IMR-90 (cell line): Measurements from ENCODE around the gene DBH. TPM values are rescaled to one million over a fixed set of nuclear protein-coding genes. Genes with fewer than 3 reads are reported as not detected.

Experiments used
- ATAC-seq: fragments of 200-7000 bp; cut with Tn5 transposase; 2 replicates; pipeline ENCODE4 v1.9.1; 2020; ENCODE audit warnings: low read depth, mild to moderate bottlenecking, moderate library complexity
- BruUV-seq: library from RNA; stranded (reverse); fragments of 400-500 nt; replicated peaks from 2 replicates; lab custom pipeline; 2021; lab: Mats Ljungman, UMichigan
- CTCF ChIA-PET: fragments of 300-600 bp; formaldehyde crosslinking; extraction: SDS; loops from one replicate; lab custom pipeline; 2021; ENCODE audit warnings: antibody characterized with exemption; lab: Yijun Ruan, JAX
- POLR2A ChIA-PET: fragments of 300-600 bp; sonication (Branson Sonifier 250); formaldehyde crosslinking; loops from one replicate; lab custom pipeline; 2022; ENCODE audit warnings: antibody characterized with exemption; ENCODE audit not compliant: unreplicated experiment; lab: Charles Lee
- DNase-seq: peaks from one replicate; pipeline ENCODE4 v3.0.0; 2013
- H2AFZ ChIP-seq: replicated peaks from 2 replicates; pipeline ENCODE3; 2013; ENCODE audit warnings: low read length, mild to moderate bottlenecking; ENCODE audit not compliant: poor library complexity
- H2AK5ac ChIP-seq: 2 replicates; pipeline ENCODE4 v1.6.1; 2013; ENCODE audit warnings: low read depth, low read length, inconsistent platforms
- H2AK9ac ChIP-seq: replicated peaks from 2 replicates; pipeline ENCODE3; 2013; ENCODE audit warnings: mild to moderate bottlenecking, low read depth, low read length, moderate library complexity; ENCODE audit not compliant: poor library complexity
- H2BK120ac ChIP-seq: 2 replicates; pipeline ENCODE4 v1.6.1; 2013; ENCODE audit warnings: low read depth, low read length, inconsistent platforms
- H2BK15ac ChIP-seq: 3 replicates; pipeline ENCODE4 v1.6.1; 2013; ENCODE audit warnings: low read depth, low read length, inconsistent platforms
- H2BK20ac ChIP-seq: 2 replicates; pipeline ENCODE4 v1.6.1; 2013; ENCODE audit warnings: low read depth, mild to moderate bottlenecking, inconsistent platforms, low read length, moderate library complexity
- H2BK5ac ChIP-seq: 2 replicates; pipeline ENCODE4 v1.6.1; 2013; ENCODE audit warnings: mild to moderate bottlenecking, low read depth, low read length, inconsistent platforms; ENCODE audit not compliant: poor library complexity, severe bottlenecking
- H3K14ac ChIP-seq: replicated peaks from 2 replicates; pipeline ENCODE4 v1.6.1; 2013; ENCODE audit warnings: low read depth, low read length, inconsistent platforms
- H3K18ac ChIP-seq: 2 replicates; pipeline ENCODE4 v1.6.1; 2013; ENCODE audit warnings: low read depth, low read length, control low read depth
- H3K23ac ChIP-seq: 2 replicates; pipeline ENCODE4 v1.6.1; 2013; ENCODE audit warnings: low read depth, low read length, inconsistent platforms
- H3K27ac ChIP-seq: 2 replicates; pipeline ENCODE4 v1.5.1; 2013; ENCODE audit warnings: mild to moderate bottlenecking, control low read depth, low read length; ENCODE audit not compliant: insufficient read depth
- H3K27me3 ChIP-seq: 2 replicates; pipeline ENCODE4 v1.6.1; 2013; ENCODE audit warnings: low read length; ENCODE audit not compliant: control insufficient read depth, insufficient read depth
- H3K36me3 ChIP-seq: 2 replicates; pipeline ENCODE4 v1.6.1; 2013; ENCODE audit warnings: low read length, mixed read lengths; ENCODE audit not compliant: control insufficient read depth, insufficient read depth
- H3K4ac ChIP-seq: 2 replicates; pipeline ENCODE4 v1.6.1; 2013; ENCODE audit warnings: low read depth, low read length, inconsistent platforms
- H3K4me1 ChIP-seq: 2 replicates; pipeline ENCODE4 v1.6.1; 2013; ENCODE audit warnings: low read length, mixed read lengths; ENCODE audit not compliant: control insufficient read depth, insufficient read depth
- H3K4me2 ChIP-seq: 2 replicates; pipeline ENCODE4 v1.6.1; 2013; ENCODE audit warnings: low read depth, mild to moderate bottlenecking, control low read depth, low read length, moderate library complexity
- H3K4me3 ChIP-seq: 2 replicates; pipeline ENCODE4 v1.5.1; 2013; ENCODE audit warnings: low read depth, mild to moderate bottlenecking, control low read depth, low read length, moderate library complexity; ENCODE audit not compliant: insufficient read depth
- H3K56ac ChIP-seq: 2 replicates; pipeline ENCODE4 v1.6.1; 2013; ENCODE audit warnings: low read length, inconsistent platforms; ENCODE audit not compliant: insufficient read depth; ENCODE audit errors: extremely low read depth
- H3K79me1 ChIP-seq, 2 experiments: 2 replicates each; pipeline ENCODE4 v1.6.1; 2013; ENCODE audit warnings: low read length in 2 of 2, inconsistent platforms in 1 of 2, low read depth in 1 of 2
- H3K9ac ChIP-seq: 2 replicates; pipeline ENCODE4 v1.6.1; 2013; ENCODE audit warnings: low read depth, low read length, control low read depth
- H3K9me1 ChIP-seq: 2 replicates; pipeline ENCODE4 v1.6.1; 2013; ENCODE audit warnings: low read length, inconsistent platforms; ENCODE audit not compliant: insufficient read depth
- H3K9me3 ChIP-seq: 2 replicates; pipeline ENCODE4 v1.6.1; 2013; ENCODE audit warnings: low read length; ENCODE audit not compliant: control insufficient read depth, insufficient read depth
- H4K20me1 ChIP-seq: 2 replicates; pipeline ENCODE4 v1.6.1; 2013; ENCODE audit warnings: low read length, inconsistent platforms; ENCODE audit not compliant: insufficient read depth
- H4K5ac ChIP-seq: 2 replicates; pipeline ENCODE4 v1.6.1; 2013; ENCODE audit warnings: mild to moderate bottlenecking, low read depth, low read length, control low read depth
- H4K8ac ChIP-seq, 2 experiments: 2 replicates each; pipeline ENCODE4 v1.6.1; 2013; ENCODE audit warnings: low read depth in 2 of 2, low read length in 2 of 2, control low read depth in 1 of 2, inconsistent platforms in 1 of 2
- H4K91ac ChIP-seq: 2 replicates; pipeline ENCODE4 v1.6.1; 2013; ENCODE audit warnings: low read depth, low read length, inconsistent platforms; ENCODE audit not compliant: insufficient read depth
- FOS ChIP-seq: fragments of 150-350 bp; IDR thresholded peaks from 2 replicates; pipeline ENCODE4 v1.6.1; 2016; ENCODE audit warnings: low read depth, low read length
- NFE2L2 ChIP-seq: fragments of 150-350 bp; IDR thresholded peaks from 2 replicates; pipeline ENCODE4 v1.6.1; 2016; ENCODE audit warnings: low read depth, mild to moderate bottlenecking, low read length
- RAD21 ChIP-seq: IDR thresholded peaks from 2 replicates; pipeline ENCODE4 v1.6.1; 2012; ENCODE audit warnings: low read length, improper control_type of control experiment
- WGBS, 2 experiments: methylation state at CpG; one replicate each; pipeline versions ENCODE4 v1.1.5 to v1.1.7; 2013; ENCODE audit warnings: missing lambda C conversion rate in 2 of 2; ENCODE audit not compliant: insufficient read length in 1 of 2; ENCODE audit errors: extremely low coverage in 2 of 2; 5-methylcytosine and 5-hydroxymethylcytosine counted together
- dilution Hi-C: fragments of 300-500 bp; cut with HindIII; formaldehyde crosslinking; loops from one replicate; pipeline ENCODE4 v1.14.3; 2018; ENCODE audit warnings: low sequenced_read_pairs; ENCODE audit not compliant: unreplicated experiment
- in situ Hi-C: fragments of 300-500 bp; cut with MboI; formaldehyde crosslinking; loops from 3 replicates; pipeline ENCODE4 v1.14.3; 2019; ENCODE audit warnings: low sequenced_read_pairs, inconsistent platforms, mixed read lengths
- intact Hi-C: fragments of 100-400 bp; cut with micrococcal nuclease; formaldehyde crosslinking; loops from 2 replicates; pipeline ENCODE4 v1.10.0; 2022
- polyA plus RNA-seq, 3 experiments: library from polyadenylated mRNA; depleted of rRNA; stranded (reverse); fragments of >200 nt; gene quantifications; 2 replicates each; pipeline ENCODE4 v1.2.3, GENCODE V29; 2012; ENCODE audit warnings: low replicate concordance in 1 of 3
- total RNA-seq: library from RNA; depleted of rRNA; stranded (reverse); fragments of >200 nt; gene quantifications from 2 replicates; pipeline ENCODE4 v1.2.3, GENCODE V29; 2012
- TF ChIP-seq, protein P1 (sequence below): fragments of 150-350 bp; IDR thresholded peaks from 2 replicates; pipeline ENCODE4 v1.6.1; 2016; ENCODE audit warnings: low read depth, mild to moderate bottlenecking, low read length, moderate library complexity, borderline replicate concordance

Gene DBH
- total and polyA plus RNA-seq, 2 of the 4 experiments (the other 2 are of a cell fraction): not detected

DNA sequence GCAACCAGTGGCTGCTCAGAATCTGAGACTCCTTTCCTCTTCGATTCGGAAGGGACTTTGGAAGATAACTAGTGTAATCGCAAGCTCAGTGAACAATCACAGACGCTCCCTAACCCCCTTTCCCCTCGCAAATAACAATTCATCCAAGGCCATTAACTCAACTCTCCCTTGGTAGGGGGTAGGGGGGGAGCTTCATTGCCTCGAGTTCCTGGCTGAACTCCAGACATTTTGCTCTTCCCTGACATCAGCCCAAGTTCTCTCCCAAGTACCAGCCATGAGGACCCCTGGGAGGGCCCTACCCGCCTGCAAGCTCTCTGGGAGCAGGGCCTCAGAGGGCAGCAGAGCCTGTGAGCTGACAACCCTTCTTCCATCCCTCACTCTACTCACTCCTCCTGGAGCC, 35.4 kb upstream of the DBH start:
- DNase-seq (no peak), ATAC-seq (no peak)
- H3K27ac ChIP-seq: no peak overlapping the region
- H4K5ac ChIP-seq: no peak overlapping the region
- H3K4ac ChIP-seq: no peak overlapping the region
- intact Hi-C loops (loop anchor here (10.0 kb wide), 1 partner anchor 124 kb away; no protein-coding TSS in a partner anchor), dilution Hi-C loops (no loop called here), in situ Hi-C loops (no loop called here)
- no peak overlapping the region for H3K4me2 ChIP-seq
- H4K20me1 ChIP-seq: no peaks in the 10 kb centered on the region
- H4K8ac ChIP-seq: no peak overlapping the region
- no peaks in the 10 kb centered on the region for H3K9me1 ChIP-seq
- no peaks in the 10 kb centered on the region for H3K36me3 ChIP-seq
- ChIA-PET CTCF (no interaction called here), POLR2A (no interaction called here)
- no peak overlapping the region for H2AK5ac ChIP-seq
- no peak overlapping the region for H3K23ac ChIP-seq
- H2BK5ac ChIP-seq: no peak overlapping the region
- peaks cover 20% of the 10 kb centered on the region for H3K9me3 ChIP-seq
- no peak overlapping the region for H2BK20ac ChIP-seq
- no peaks in the 10 kb centered on the region for H3K4me1 ChIP-seq
- no peak overlapping the region for H3K18ac ChIP-seq
- no TSS peak for BruUV-seq
- H2BK120ac ChIP-seq: no peak overlapping the region
- no peak overlapping the region for H2AFZ ChIP-seq
- H3K14ac ChIP-seq: no peak overlapping the region
- WGBS, 2 experiments: no CpG with 5 or more reads among the region's 7 CpGs
- H2BK15ac ChIP-seq: no peak overlapping the region
- H2AK9ac ChIP-seq: peak overlapping the region; percentile 55
- H3K79me1 ChIP-seq: no peaks in the 10 kb centered on the region
- no peak overlapping the region for H3K4me3 ChIP-seq
- H3K9ac ChIP-seq: no peak overlapping the region
- H4K91ac ChIP-seq: no peak overlapping the region
- no peak overlapping the region for H3K56ac ChIP-seq
- H3K27me3 ChIP-seq: peaks cover 40% of the 10 kb centered on the region
- TF ChIP-seq RAD21 (no peak), FOS (no peak), NFE2L2 (no peak)
- TF ChIP-seq, protein P1, sequence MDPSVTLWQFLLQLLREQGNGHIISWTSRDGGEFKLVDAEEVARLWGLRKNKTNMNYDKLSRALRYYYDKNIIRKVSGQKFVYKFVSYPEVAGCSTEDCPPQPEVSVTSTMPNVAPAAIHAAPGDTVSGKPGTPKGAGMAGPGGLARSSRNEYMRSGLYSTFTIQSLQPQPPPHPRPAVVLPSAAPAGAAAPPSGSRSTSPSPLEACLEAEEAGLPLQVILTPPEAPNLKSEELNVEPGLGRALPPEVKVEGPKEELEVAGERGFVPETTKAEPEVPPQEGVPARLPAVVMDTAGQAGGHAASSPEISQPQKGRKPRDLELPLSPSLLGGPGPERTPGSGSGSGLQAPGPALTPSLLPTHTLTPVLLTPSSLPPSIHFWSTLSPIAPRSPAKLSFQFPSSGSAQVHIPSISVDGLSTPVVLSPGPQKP: no peak
